ENCODE data around the gene GPR39.

Gene GPR39

DNA sequence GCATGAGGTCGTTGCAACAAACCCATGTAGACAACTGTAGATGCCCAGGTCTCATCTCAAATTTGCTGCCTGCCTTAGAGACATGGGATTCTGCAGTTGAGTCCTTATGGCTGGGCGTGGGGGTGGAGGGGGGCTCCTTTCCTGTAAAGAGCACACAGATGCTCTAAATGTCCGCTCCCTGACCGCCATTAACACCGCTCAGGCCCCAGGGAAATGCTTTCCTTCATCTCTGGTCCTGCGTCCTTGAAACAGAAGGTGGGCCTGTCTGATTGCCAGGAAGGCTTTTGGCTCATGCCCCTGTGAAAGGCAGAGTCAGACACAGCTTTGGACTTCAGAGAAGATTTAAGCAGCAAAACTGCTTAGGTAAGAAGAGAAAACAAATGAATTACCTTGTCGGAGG lies 25.7 kb downstream of the GPR39 start:
- in situ Hi-C loops (cut with MboI; ENCODE audit: low sequenced_read_pairs): no loop called here

DNA sequence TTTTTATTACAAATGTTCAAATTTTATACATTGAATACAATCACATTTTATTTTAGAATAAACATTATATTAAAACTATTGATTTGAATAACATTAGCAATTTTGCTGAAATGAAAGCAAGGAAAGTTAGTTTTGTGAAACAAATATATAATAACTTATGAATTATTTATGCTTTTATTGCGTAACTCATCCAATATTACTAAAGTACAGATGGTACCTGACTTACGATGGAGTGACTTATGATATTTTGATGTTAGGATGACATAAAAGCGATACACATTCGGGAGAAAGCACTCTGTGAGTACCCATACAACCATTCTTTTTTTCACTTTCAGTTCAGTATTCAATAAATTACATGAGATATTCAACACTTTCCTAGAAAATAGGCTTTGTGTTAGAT lies 26.5 kb downstream of the GPR39 start:
- in situ Hi-C loops (cut with MboI; ENCODE audit: low sequenced_read_pairs): no loop called here

DNA sequence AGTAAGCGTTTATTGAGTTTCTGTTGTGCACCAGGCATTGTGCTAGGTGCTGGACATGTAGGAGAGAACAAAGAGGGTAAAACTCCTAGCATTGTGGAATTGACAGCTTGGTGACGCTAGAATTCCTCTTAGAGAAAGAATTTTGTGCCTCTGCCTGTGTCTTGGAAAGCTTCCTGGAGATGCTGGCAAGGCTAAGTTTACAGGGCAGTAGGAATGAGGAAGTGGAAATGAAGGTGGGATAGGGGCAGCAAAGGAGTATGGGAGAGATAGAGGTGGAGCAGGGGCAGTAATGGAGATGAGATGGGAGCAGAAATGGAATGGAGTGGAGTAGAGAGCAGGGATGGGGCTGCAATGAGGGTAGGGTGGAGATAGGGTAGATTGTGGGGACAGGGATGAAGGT lies 29.8 kb downstream of the GPR39 start:
- in situ Hi-C loops (cut with MboI; ENCODE audit: low sequenced_read_pairs): no loop called here

DNA sequence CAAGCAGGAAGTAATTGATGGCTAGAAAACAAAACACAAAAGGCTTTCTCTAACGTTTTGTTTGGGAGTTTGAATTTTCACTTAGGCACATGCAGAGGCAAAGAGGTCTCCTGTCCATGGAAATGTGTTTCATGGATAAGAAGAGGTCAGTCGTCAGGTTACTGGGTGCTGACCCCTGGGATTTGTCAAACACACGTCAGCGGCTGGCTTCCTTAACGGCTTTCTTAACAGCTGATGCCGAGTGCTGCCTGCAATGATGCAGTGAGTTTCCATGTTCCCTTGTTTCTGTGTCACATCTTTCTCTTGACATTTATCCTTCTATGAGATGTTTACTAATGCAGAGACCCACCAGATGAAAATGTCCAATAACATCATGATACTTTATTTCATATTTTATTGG lies 31.7 kb downstream of the GPR39 start:
- in situ Hi-C loops (cut with MboI; ENCODE audit: low sequenced_read_pairs): no loop called here

DNA sequence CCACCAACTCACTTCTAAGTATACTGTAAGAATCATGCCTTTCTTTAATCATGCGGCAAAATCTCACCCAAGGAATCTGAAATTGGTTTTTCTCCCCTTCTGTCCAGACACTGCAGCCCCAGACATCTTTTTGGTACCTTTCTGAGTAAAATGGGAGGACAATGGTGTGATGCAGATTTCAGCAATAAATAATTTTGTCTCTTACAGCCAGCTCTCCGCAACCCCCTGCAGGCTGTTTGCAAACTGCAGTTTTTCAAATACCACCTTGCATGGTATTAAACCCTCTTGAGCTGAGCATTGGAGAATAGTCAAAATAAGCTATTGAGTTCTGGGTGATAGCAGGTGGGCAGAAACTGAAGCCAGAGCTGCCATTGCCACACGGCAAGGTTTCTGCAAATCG lies 32.2 kb downstream of the GPR39 start:
- in situ Hi-C loops (cut with MboI; ENCODE audit: low sequenced_read_pairs): no loop called here

DNA sequence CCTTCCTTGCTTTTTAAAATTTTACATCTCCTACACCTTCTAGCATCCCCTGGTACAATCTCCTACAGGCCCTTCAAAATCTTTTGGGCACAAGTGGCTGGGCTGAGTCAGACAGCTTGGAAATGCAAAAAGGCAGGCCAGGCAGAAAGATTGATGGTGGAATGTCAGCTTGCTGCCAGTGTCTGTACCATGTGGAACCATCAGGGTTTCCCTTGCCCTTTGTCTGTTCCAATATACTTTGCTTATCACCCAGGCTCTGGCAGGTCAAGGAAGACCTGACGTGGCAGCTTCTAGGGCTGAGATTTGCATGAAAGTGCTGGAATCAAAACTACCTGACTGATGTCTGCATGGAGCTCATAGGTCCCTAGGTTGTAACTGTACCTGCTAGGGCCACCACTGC lies 33.3 kb downstream of the GPR39 start:
- in situ Hi-C loops (cut with MboI; ENCODE audit: low sequenced_read_pairs): no loop called here

DNA sequence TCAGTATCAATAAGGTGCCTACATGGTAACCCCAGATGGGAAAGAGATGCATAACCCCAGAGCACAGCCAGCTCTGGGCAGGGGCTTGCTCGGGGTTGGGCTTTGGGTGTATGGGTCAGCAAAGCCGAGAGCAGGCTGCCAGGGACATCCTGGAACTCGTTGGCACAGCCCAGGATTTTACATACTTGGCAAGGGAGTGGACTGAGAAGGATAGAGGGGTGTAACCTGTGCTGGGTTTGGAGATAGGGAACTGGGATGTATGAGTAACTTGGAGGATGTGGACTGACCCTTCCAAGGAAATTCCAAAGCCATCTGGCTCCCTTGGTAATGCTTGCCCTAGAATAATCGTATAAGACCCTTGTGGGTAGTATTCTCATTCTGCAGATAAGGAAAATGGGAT lies 44.2 kb downstream of the GPR39 start:
- in situ Hi-C loops (cut with MboI; ENCODE audit: low sequenced_read_pairs): no loop called here

DNA sequence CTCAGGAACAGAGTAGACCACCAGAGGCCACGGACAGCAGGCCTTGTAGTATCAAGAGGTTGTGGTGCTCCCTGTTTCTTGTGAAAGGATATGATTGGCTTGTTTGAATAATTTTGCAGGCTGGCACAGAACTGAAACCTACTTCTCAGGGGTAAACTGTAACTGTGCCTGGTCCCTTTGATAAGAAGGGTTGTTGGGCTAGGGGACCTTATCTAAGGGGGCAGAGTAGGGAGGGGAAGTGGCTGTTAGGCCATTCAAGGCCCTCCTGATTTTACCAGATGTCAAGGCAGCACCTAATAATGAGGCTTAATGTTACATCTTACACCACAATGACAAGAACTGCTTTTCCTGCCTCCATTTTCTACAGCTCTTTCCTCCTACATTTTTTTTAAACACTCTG lies 45.6 kb downstream of the GPR39 start:
- in situ Hi-C loops (cut with MboI; ENCODE audit: low sequenced_read_pairs): no loop called here

DNA sequence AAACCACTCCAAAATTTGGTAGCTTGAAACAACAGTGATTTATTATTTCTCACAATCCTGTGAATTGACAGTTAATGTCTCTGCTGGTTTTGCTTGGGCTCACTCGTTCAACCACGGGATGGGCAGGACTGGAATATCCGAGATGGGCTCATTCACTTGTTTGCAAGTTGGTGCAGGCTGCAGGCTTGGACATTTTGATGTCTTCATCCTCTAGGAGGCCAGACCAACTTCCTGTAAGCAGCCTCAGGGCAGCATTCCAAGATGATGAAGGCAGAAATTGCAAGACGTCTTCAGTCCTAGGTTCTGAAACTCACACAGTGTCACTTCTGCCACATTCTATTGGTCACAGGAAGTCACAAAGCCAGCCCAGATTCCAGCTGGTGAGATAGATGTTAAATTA lies 47.1 kb downstream of the GPR39 start:
- in situ Hi-C loops (cut with MboI; ENCODE audit: low sequenced_read_pairs): no loop called here

DNA sequence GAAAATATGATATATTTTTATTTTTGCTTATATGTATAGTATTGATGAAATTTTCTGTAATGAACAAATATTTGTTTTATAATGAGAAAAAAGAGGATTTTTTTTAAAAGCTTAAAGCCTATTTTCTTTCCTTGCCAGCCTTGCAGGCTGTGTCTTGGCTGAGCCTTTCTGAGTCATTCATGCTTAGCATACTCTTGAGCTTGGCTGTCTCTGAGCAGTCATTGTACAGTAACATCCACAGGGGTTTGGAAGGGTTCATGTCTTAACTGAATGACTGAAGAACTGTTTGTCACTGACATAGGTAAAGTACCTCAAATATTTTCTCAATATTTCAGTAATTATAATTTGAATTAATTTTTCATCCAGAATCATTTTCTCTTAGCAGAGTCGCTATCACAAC lies 49.3 kb downstream of the GPR39 start:
- in situ Hi-C loops (cut with MboI; ENCODE audit: low sequenced_read_pairs): no loop called here

DNA sequence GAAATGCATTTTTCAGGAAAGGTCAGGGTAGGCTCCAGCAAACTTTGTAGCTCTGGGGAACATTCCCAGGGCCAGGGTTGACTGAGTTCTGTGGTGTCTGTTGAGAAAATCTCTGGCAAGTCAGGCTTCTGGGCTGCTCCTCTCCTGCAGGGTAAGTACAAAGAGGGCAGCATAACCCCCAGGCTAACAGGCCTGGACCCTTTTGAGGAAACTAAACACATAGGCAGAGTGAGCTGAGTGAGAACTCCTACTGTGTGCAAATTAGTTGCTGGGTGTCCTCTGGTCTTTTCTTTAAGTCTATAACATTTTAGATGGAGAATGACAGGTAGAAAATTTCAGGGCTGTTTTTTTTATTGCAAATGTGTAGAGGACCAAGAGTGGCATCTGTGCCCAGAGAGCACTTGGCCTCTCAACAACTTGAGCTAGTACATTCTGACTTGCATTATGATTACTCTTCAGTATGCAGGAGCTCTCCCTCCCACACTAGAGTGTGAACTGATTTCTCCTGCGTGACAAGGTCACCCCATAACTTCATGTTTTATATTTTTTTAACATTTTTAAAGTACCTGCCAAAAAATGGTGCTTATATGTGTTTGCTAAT lies 49.9 kb downstream of the GPR39 start:
- in situ Hi-C loops (cut with MboI; ENCODE audit: low sequenced_read_pairs): no loop called here

DNA sequence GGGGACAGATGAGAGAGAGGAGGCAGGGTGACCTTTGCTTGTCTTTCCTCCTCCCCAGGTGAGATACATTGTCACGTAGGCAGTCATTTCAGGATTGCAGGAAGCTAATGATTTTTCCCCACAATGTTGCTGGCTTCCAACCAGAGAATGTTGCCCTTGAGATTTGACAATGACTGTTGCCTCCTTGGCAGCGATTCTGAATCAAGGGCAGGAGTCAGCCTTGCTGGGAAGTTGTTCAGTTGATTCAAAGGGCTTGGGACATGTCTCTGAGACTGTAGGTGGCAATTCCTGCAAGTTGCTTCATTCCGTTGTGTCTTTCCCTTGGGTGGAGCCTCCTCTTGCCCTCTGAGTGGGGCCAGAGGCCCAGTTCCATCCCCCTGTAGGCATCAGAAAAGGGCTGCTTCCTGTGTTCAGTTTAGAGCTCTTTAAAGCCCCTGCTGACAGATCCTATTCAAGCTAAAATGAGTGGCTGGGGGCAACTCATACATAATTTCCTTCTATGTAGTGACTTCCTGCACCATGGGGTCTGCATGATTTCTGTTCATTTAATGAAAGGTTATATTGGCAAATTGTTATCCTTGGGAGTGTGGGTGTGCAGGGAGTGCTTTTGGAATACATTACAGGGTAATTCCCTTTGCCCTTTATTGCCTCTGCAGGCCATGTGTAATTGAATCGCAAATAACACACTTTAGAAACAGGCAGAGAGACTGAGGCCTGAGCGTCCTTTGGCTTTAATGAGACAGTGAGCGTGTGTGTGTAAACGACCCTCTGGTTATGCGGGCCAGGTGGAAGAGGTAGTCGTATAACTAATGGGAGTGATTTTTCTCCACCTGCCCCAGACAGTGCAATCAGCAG lies 52.4 kb downstream of the GPR39 start:
- in situ Hi-C loops (cut with MboI; ENCODE audit: low sequenced_read_pairs): no loop called here

DNA sequence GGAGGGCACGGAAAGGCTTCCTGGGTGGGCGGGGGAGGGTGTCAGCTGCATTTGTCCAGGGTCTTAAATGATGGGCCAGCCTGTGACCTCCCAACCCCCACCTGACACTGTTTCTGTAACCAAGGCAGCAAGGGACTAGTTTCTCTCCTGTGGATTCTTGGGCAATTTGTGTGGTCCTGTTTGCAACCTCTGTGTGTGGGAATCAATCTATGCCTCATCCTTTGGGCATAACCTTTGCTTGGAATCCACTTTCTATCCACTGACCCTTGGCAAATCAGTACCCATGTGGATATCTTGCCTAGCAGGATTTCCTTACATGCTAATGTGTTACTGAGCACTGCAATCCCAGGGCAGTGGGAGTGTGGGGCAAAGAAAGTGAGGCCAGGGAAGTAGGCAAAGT lies 54.1 kb downstream of the GPR39 start:
- in situ Hi-C loops (cut with MboI; ENCODE audit: low sequenced_read_pairs): no loop called here

DNA sequence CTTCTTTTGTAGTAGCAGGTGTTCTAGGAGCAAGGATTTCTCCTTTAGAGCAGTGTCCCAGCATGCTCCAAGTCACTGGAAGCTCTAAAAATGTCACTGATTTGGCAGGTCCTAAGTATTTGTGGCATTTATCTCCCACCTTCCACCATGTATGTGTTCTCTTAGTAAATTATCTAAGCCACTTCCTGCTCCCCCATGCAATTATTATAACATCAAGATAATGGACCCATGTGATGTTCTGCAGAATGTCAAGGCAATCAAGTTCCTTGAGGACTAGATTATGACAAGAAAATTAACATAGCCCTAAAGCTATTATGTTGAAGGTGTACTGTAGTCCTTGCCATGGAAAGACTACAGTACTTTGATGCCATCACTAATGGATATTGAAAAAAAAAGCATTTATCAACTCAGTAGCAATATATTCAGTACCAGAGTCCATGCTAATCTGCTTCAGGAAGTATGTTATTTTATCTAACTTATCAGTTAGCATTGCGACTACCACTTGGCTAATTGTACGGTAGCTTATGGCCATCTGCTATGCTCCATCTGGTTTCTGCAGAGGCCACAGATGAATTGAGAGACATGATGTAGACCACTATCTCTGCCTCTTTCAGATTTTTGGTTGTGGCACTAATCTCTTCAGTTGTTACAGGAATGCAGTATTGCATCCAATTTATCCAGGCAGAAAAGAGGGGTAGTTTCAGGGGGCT lies 56.7 kb downstream of the GPR39 start:
- in situ Hi-C loops (cut with MboI; ENCODE audit: low sequenced_read_pairs): no loop called here

DNA sequence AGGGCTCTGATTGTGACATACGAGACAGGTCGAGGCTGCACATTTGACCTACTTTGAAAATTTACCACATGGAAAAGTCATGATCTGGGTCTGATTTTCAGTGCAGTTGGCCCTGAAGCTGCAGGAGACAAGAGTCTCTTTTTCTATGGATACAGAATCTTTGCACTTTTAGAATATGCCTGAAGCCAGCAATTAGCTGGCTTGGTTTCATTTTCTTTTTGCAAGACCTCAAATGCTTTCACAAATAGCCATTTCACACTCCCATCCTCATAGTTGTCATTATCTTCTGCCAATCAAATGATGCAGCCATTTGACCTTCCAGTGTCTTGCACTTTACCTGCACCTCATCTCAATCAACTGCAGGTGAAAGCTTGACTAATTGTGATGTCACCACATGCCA lies 59.0 kb downstream of the GPR39 start:
- in situ Hi-C loops (cut with MboI; ENCODE audit: low sequenced_read_pairs): no loop called here

DNA sequence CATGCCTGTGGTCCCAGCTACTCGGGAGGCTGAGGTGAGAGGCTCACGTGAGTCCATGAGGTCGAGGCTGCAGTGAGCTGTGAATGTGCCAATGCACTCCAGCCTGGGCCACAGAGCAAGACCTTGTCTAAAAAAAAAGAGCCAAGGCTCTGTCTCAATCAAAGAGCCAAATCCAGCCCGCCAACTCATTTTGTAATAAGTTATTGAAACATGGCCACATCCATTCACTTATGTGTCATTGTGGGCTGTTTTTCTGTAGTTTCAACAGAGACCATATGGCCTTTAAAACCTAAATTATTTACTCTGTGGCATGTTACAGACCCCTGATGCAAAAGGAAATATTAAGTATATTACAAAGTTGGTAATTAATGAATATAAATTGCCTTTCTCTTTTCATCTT lies 60.8 kb downstream of the GPR39 start:
- in situ Hi-C loops (cut with MboI; ENCODE audit: low sequenced_read_pairs): no loop called here

DNA sequence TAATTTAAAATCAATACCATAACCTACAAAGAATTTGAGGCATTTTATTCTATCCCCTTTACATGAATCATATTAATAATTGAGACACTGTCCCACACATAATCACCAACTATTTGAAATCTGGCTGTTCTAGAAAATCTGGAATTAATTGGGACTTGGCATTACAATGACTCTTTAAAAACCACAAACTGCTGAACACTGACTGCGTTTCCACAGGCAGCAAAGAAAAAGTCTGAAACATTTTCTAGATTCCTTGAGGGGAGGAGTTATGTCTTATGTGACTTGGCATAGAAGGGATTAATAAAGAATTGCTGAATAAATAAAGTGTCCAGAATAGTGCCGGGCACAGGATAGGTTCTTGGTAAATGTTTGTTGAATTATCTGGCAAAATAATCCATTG lies 61.4 kb downstream of the GPR39 start:
- in situ Hi-C loops (cut with MboI; ENCODE audit: low sequenced_read_pairs): no loop called here

DNA sequence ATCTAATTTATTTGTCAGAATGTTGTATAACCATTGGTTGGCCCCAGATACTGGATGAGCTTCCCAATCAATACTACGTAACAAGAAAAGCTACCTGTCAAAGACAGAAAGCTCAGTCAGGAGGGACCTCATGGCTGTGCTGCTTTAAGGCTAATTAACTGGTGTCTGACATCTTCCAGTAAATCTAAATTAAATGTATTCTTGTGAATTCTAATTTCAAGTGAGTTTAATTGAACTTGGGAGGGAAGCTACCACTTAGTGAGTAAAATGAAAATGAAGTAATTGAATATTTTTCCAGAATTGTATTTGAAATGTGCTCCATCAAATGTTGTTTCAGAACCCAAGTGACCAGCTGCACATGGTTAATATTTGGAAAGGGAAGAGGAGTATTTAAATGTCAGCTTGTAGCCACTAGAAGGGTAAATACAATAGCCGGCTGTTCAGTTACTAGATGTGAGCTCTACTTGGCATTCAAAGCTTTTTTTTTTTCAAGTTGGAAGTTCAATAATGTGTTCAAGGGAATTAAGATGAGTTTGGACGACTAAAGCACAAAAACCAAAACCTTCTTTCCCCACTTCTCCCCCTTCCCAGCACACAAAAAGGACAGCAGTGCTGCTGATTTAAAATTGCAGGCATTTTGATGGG lies 62.0 kb downstream of the GPR39 start:
- in situ Hi-C loops (cut with MboI; ENCODE audit: low sequenced_read_pairs): no loop called here

DNA sequence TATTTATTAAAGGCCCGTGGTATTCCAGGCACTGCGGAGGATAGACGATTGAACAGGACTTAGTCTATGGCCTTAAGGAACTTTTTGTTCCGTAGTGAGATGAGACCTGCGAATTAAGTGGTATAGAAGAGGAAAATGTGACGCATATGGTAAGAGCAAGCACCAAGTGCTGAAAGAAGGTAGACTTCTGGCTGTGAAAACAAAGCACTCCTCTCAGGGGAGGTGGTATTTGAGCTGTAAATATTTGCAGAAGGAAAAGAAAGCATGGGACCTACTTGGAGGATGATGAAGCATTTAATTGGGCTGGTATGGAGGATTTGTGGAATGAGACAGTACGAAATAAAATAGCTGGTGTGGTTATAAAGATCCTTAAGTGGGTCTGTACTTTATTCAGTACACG lies 62.5 kb downstream of the GPR39 start:
- in situ Hi-C loops (cut with MboI; ENCODE audit: low sequenced_read_pairs): no loop called here

DNA sequence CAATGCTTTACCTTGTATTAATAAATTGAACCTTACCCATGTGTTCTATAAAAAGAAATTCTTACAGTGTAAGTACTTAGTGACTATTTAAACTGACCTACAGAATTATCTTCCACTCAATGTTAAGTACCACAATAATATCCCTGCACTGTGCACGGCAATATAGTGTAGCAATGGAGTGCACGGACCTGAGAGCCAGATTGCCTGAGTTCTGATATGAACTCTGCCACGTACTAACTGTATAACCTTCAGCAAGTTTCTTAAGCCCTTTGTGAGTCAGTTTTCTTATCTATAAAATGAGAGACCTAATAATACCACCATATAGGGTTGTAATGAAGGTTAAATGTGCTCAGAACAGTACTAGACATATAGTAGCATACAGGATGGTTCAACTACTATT lies 66.2 kb downstream of the GPR39 start:
- in situ Hi-C loops (cut with MboI; ENCODE audit: low sequenced_read_pairs): no loop called here

DNA sequence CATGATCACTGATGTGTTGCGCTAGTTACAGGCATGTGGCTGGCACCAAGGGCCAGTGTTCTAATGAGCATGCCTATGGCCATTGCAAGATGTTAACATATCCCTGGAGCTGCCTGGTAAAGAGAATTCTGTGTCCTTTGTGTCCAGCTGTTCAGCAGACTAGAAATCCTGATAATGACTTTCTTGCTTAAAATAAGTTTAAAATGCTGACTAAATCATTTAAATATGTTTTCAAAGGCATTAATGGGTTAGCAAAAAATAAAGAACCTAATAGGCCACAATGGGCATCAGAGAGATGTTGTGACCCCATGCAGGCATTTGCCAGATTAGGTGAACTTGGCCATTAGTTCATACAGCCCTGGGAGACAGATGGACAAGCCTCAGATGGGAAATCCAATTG lies 67.5 kb downstream of the GPR39 start:
- in situ Hi-C loops (cut with MboI; ENCODE audit: low sequenced_read_pairs): no loop called here

DNA sequence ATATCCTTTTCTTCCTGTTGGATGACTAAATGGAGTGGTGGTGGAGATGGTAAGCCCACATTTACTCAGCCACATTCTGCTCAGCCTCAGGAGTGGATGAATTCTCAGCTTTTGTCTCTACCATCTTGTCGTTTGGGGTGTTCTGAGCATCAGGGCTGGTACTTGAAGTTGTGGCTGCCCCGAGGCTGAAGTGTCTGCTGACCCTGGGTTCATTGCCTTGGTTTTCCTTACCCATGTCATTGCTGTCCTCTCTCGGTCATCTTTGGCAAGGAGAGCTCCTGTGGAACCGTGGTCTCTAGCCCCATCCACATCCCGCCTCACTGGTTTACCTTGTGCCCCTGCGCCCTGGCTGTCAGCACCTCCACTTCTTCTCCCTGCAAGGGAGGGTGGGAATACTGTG lies 71.9 kb downstream of the GPR39 start:
- in situ Hi-C loops (cut with MboI; ENCODE audit: low sequenced_read_pairs): no loop called here

Measured in HL-60/S4 (cell line).